NB4 (cell line): ENCODE data around the gene CACNA1D.

Experiments
- DNase-seq: peaks from one replicate; pipeline ENCODE4 v3.0.0; 2010; ENCODE audit warnings: low read depth
- H3K4me3 ChIP-seq: one replicate; pipeline ENCODE4 v1.5.1; 2011; ENCODE audit warnings: mild to moderate bottlenecking, low read depth, low read length, moderate library complexity
- MYC ChIP-seq: IDR thresholded peaks from 2 replicates; pipeline ENCODE4 v1.6.1; 2011; ENCODE audit warnings: low read depth, low read length
- POLR2A ChIP-seq: IDR thresholded peaks from 2 replicates; pipeline ENCODE4 v1.6.1; 2011; ENCODE audit warnings: mild to moderate bottlenecking; ENCODE audit not compliant: insufficient read length; ENCODE audit errors: extremely low read depth
- TF ChIP-seq, protein P1 (sequence below): IDR thresholded peaks from one replicate; pipeline ENCODE4 v1.5.1; 2012; ENCODE audit warnings: low read depth, low read length
- TF ChIP-seq, protein P2 (sequence below): IDR thresholded peaks from 2 replicates; pipeline ENCODE4 v1.6.1; 2011; ENCODE audit warnings: low read depth, low read length

CACNA1D gene

DNA sequence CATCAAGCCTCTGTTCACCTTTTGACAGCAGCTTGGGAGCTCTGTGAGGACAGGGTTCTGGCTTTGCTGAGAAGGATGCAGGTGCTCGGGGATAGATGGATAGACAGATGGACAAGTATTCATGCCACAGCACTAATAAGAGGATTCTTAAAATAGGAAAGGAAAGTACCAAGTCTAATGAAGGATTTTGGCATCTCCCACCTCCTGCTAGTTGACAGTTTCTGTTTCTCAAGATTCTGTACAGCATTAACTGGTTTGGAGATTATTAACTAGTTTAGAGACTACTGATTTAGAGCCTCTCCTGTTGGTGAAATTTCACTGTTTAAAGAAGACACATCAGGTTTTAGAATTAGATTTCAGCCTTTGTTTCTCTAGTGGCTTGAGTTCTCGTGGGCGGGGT, 152.3 kb downstream of the CACNA1D start:
- H3K4me3 ChIP-seq = no peak overlapping the region
- TF ChIP-seq POLR2A = no peak
- TF ChIP-seq, protein P1, sequence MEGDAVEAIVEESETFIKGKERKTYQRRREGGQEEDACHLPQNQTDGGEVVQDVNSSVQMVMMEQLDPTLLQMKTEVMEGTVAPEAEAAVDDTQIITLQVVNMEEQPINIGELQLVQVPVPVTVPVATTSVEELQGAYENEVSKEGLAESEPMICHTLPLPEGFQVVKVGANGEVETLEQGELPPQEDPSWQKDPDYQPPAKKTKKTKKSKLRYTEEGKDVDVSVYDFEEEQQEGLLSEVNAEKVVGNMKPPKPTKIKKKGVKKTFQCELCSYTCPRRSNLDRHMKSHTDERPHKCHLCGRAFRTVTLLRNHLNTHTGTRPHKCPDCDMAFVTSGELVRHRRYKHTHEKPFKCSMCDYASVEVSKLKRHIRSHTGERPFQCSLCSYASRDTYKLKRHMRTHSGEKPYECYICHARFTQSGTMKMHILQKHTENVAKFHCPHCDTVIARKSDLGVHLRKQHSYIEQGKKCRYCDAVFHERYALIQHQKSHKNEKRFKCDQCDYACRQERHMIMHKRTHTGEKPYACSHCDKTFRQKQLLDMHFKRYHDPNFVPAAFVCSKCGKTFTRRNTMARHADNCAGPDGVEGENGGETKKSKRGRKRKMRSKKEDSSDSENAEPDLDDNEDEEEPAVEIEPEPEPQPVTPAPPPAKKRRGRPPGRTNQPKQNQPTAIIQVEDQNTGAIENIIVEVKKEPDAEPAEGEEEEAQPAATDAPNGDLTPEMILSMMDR = no peak
- no peak for TF ChIP-seq MYC
- TF ChIP-seq, protein P2, sequence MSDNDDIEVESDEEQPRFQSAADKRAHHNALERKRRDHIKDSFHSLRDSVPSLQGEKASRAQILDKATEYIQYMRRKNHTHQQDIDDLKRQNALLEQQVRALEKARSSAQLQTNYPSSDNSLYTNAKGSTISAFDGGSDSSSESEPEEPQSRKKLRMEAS = no peak
- DNase-seq = no peak

DNA sequence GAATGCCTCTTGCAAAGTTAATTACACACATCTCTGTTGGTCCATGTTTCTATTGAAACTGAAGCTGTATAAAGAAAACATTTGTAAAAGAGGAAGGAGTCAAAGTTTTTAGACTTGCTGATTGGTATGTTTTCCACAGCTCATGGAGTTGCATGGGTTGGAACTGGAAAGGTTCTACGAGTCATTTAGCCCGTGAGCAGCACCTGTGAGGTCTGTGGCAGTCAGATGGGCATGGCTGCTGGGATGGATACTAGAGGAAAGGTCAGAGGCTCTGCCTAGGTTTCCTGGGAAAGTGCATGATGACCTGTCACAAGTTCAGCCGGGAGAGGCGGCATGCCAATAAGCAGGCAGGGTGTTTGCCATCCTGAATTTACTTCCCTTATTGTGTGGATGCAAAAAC, 155.4 kb downstream of the CACNA1D start:
- TF ChIP-seq POLR2A (no peak), MYC (no peak)
- TF ChIP-seq, protein P2 = no peak
- TF ChIP-seq, protein P1 = no peak
- no peak for DNase-seq
- no peak overlapping the region for H3K4me3 ChIP-seq

DNA sequence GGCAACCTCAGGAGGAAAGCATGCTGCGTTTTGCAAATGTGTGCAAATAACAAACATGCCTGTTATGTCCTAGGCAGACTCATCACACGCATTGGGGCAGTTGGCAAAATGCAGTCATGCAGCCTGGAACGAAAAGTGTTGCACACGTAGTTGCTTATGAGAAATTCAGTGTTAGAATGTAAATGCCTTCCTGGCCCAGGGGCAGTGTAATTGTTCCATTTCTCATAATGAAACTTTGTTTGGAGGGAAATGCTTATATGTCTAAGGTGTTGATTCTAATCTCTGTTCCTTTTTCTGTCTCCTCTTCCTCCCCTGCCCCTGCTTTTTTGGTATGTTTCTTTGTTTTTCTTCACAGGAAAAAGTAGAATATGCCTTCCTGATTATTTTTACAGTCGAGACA, 156.0 kb downstream of the CACNA1D start:
- no peak for DNase-seq
- TF ChIP-seq MYC (no peak), POLR2A (no peak)
- TF ChIP-seq, protein P2 = no peak
- H3K4me3 ChIP-seq = no peak overlapping the region

DNA sequence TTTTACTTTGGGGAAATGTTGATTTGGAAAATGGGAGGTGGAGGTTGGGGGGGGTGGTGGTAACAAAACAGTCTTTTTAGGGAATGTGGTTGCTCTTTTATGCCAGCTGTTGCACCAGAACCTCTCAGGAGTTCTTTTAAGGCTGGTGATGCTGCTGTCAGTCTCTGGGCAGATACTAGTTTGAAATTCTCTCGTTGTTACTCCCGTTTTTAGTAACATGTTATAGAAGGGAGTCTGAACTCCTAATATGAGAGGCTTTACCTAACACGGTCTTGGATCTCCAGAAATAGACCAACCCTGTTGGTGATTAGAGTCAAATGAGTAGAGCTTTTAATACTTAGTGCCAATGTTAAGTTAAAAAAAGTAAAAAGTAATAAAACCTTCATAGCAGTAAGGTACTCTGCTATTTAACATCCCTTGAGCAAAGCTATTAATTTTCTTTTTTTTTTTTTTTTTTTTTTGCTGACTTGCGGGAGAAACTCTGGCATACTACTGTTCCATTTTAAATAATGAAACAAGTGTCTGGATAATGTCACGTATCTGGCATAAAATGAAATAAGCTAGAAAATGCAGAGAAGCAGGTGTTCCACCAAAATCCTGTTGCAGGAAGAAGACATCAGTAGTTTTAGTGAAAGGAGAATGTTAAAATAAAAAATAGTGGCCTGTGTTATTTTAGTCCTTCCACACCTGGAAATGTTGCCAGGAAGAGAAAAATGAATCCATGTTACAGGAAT, 156.7 kb downstream of the CACNA1D start:
- TF ChIP-seq POLR2A = no peak
- no peak for TF ChIP-seq MYC
- TF ChIP-seq, protein P1 = no peak
- TF ChIP-seq, protein P2 = no peak
- no peak overlapping the region for H3K4me3 ChIP-seq
- DNase-seq = no peak

- DNase-seq = no peak
- no peak overlapping the region for H3K4me3 ChIP-seq
- no peak for TF ChIP-seq POLR2A
- no peak for TF ChIP-seq MYC
- TF ChIP-seq, protein P1 = no peak
- TF ChIP-seq, protein P2 = no peak
These were observed 157.5 kb downstream of the CACNA1D start for GRCh38 chr3:53651927-53652326.

DNA sequence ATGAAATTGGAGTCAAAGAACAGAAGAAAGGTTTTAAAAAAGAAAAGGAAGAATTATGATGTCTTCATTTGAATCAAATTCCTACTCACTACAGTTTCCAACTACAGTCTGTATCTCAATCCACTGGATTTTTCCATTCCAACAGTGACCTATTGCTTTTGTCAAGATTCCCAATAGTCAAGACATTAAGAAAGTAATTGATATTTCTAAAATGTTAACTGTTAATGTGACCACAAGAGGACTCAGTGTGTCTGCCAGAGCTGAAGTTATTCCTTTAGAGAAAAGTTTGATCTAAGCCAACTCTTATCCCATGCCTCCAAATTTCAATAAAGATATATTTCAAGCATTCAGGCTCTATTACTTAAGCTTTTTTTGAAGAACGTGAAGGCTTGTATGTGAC, 163.2 kb downstream of the CACNA1D start:
- no peak overlapping the region for H3K4me3 ChIP-seq
- DNase-seq = no peak
- TF ChIP-seq, protein P2 = no peak
- TF ChIP-seq MYC (no peak), POLR2A (no peak)
- TF ChIP-seq, protein P1 = no peak
